Measurements from ENCODE around the gene ZDHHC8. TPM values are rescaled to one million over a fixed set of nuclear protein-coding genes. Genes with fewer than 3 reads are reported as not detected.

Gene ZDHHC8
- total RNA-seq, 6 experiments from 2014 or later, result 11.4 to 39.0 (median 28.7) TPM

DNA sequence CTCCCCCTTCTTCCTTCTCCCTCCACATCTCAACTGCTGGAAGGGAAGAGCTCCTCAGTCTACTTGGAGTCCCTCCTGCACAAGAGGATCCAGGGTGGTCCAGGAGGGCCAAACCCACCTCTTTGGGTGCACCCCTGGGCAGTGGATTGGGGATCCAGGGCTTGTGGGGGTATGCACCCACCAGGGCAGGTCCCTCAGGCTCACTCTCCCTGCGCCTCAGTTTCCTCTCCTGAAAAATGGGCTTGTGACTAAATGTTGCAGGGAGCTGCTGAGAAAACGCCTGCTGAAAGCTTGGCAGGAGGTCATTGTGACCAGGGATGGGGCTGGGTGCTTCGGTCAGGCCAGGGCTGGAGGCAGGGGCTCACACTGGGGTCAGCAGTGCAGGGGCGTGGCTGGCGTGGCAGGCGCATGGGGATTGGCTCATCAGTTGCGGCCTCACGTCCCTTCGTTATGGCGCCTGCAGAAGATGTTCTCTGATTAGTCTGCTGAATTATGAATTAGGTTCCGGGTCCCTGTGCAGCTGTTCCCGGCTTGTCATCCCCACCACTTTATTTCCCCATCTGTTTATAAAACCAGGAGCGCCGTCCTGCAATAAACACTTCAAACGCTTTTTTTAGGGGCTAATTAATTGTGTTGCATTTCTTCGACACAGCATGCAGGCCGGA, 44.9 kb downstream of the ZDHHC8 start:
- Histone ChIP-seq H3K4me1 (peaks cover 0 to 28% (median 8%) of the 10 kb centered on the region in 4 donors), H3K27me3 (no peaks in the 10 kb centered on the region), H3K27ac (no peak overlapping the region), H3K36me3 (no peaks in the 10 kb centered on the region), H3K4me3 (no peak overlapping the region), H3K9me3 (no peaks in the 10 kb centered on the region)
- DNase-seq (no peak), ATAC-seq (no peak)
- 80% methylated on average over 13 of the region's 17 CpGs for WGBS (ENCODE audit: insufficient coverage, low coverage, low lambda C conversion rate, missing lambda C conversion rate)
- TF ChIP-seq, protein P1, sequence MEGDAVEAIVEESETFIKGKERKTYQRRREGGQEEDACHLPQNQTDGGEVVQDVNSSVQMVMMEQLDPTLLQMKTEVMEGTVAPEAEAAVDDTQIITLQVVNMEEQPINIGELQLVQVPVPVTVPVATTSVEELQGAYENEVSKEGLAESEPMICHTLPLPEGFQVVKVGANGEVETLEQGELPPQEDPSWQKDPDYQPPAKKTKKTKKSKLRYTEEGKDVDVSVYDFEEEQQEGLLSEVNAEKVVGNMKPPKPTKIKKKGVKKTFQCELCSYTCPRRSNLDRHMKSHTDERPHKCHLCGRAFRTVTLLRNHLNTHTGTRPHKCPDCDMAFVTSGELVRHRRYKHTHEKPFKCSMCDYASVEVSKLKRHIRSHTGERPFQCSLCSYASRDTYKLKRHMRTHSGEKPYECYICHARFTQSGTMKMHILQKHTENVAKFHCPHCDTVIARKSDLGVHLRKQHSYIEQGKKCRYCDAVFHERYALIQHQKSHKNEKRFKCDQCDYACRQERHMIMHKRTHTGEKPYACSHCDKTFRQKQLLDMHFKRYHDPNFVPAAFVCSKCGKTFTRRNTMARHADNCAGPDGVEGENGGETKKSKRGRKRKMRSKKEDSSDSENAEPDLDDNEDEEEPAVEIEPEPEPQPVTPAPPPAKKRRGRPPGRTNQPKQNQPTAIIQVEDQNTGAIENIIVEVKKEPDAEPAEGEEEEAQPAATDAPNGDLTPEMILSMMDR (IDR thresholded peaks at IDR 0.05), result no peak
- TF ChIP-seq POLR2A (IDR thresholded peaks at IDR 0.05), result no peak
- intact Hi-C loops (cut with DNase I), result no loop called here

DNA sequence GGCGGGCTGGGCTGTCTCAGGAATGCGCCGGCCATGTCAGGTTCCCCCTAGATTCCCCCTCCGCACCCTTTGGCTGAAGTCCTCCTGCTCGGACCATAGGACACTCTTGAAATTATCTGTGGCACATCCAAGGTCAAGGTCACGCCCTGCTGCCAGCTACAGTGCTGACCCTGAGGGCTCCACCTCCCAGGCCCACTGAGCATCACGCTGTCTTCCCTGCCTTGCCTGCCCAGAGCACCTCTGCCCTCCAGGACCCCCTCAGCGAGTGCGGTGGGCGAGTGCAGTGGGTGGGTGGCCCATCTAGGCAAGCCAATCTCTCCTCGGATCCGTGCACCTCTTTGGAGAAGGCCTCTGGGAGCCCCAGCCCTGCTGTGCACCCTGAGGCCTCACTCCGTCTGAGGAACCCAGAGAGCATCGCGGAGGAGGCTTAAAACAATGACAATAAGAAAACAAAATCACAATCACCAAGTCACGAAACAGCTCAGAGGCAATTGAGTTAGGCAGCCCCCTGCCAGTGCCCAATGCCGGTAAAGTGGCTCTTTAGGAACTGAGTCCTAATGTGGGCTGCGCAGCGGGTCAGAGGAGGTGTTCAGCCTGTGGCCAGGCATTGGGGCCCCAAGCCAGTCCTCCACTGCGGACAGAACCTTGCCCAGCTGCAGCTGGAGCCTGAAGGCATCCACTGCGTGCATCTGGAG, 45.8 kb downstream of the ZDHHC8 start:
- no peak for DNase-seq
- H3K27me3 ChIP-seq, result no peaks in the 10 kb centered on the region
- ATAC-seq, result no peak
- H3K27ac ChIP-seq, result no peak overlapping the region
- H3K9me3 ChIP-seq, result no peaks in the 10 kb centered on the region
- TF ChIP-seq POLR2A (IDR thresholded peaks at IDR 0.05), result no peak
- TF ChIP-seq, protein P1 (IDR thresholded peaks at IDR 0.05), result no peak
- H3K4me3 ChIP-seq, result no peak overlapping the region
- H3K36me3 ChIP-seq, result no peaks in the 10 kb centered on the region
- peaks cover 0 to 31% (median 8%) of the 10 kb centered on the region in 4 donors for H3K4me1 ChIP-seq
- 74% methylated on average over 11 of the region's 21 CpGs for WGBS (ENCODE audit: insufficient coverage, low coverage, low lambda C conversion rate, missing lambda C conversion rate)
- intact Hi-C loops (cut with DNase I), result no loop called here

DNA sequence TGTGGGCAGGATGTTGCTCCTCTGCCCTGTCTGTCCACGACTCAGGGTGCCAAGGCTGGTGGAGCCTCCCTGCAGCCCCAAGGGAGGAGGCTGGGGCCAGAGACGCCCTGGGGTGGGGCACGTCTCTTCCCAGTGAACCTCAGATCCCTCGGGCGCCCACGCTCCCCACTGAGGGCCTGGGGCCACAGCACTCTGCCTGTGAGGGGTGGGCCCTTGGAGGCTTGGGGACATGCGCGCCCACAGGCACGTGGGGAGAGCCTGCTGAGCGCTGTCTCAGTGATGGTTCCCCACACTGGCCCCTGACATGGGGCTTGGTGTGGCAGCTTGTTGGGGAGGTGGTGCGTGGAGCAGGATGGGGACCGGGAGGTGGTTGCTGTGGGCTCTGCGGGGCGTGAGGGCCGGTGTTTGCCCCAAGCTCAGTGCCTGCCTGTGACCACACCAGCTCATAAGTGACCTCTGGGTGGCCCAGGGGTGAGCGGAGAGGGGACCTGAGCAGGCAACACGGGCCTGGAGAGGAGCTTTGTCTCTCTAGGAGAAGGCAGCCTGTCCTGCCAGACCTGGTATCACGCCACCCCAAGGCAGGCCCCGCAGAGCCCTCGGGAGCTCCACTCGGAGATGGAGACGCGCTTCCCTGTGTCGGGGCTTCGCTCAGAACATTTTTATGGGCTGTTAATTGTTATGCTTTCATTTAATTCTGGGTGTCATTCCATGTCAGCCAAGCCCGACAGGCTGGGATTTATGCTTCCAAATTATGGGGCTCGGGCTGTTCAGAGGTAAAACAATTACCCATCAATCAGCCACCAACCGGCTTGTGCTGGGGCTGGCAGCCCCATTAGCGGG, 46.7 kb downstream of the ZDHHC8 start:
- Histone ChIP-seq H3K4me3 (no peak overlapping the region), H3K9me3 (no peaks in the 10 kb centered on the region), H3K4me1 (peaks cover 0 to 27% (median 7%) of the 10 kb centered on the region in 4 donors), H3K36me3 (no peaks in the 10 kb centered on the region), H3K27me3 (no peaks in the 10 kb centered on the region), H3K27ac (no peak overlapping the region)
- no peak for TF ChIP-seq POLR2A (IDR thresholded peaks at IDR 0.05)
- TF ChIP-seq, protein P1 (IDR thresholded peaks at IDR 0.05), result no peak
- DNase-seq (no peak), ATAC-seq (no peak)
- 66% methylated on average over 9 of the region's 29 CpGs for WGBS (ENCODE audit: insufficient coverage, low coverage, low lambda C conversion rate, missing lambda C conversion rate)
- intact Hi-C loops (cut with DNase I), result no loop called here

DNA sequence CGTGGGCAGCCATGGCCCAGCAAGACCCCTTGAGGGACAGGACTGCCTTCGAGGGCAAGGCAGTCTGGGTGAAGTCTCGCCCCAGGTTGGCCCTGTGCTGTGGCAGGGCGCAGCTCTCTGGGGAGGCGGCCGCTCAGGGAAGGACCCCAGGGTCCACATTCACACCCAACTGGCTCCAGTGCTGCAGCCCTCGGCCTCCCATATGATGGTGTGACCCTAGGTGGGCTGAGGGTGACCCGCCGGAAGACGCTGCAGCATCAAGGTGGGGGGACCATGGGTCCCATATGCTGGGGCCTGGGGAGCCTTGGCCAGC, 47.3 kb downstream of the ZDHHC8 start:
- no CpG with 5 or more reads among the region's 10 CpGs for WGBS (ENCODE audit: insufficient coverage, low coverage, low lambda C conversion rate, missing lambda C conversion rate)

More for the DNA sequence above, 47.3 kb downstream of the ZDHHC8 start:
- Histone ChIP-seq H3K4me3 (no peak overlapping the region), H3K36me3 (no peaks in the 10 kb centered on the region), H3K27me3 (no peaks in the 10 kb centered on the region), H3K4me1 (peaks cover 0 to 21% (median 4%) of the 10 kb centered on the region in 4 donors), H3K9me3 (no peaks in the 10 kb centered on the region), H3K27ac (no peak overlapping the region)
- intact Hi-C loops (cut with DNase I), result no loop called here
- no peak for DNase-seq
- TF ChIP-seq, protein P1 (IDR thresholded peaks at IDR 0.05), result no peak
- no peak for TF ChIP-seq POLR2A (IDR thresholded peaks at IDR 0.05)
- ATAC-seq, result no peak

All from right lobe of liver (tissue), 6 donors.